Natural killer cell treated with Interleukin-12 subunit alpha and Interleukin-12 subunit beta and Interleukin-15 and Interleukin-18, amount 100 ng/mL, for 72 hours (primary cell): ENCODE measurements around the gene CCL22. TPM values are rescaled to one million over a fixed set of nuclear protein-coding genes. Genes with fewer than 3 reads are reported as not detected.
A peak's percentile ranks its signal among the peaks of the same experiment; 100 is the strongest.

Experiments
- ATAC-seq, 2 donors: fragments of 150-1000 bp; cut with Tn5 transposase in 1 of 2; sonication (Bioruptor Pico), chemical (Tn5 transposase) in 1 of 2; 2 replicates each; pipeline ENCODE4 v1.10.0; 2021
- DNase-seq: peaks from one replicate; pipeline ENCODE4 v3.0.0; 2022; ENCODE audit warnings: low spot score
- H3K27ac Mint-ChIP-seq, 2 donors: 1 replicate in 1 of 2; 2 replicates in 1 of 2; pipeline ENCODE4 v1.8.0; 2022; ENCODE audit warnings: mixed read lengths in 2 of 2, mild to moderate bottlenecking in 1 of 2, moderate library complexity in 1 of 2
- H3K27me3 Mint-ChIP-seq, 2 donors: 1 replicate in 1 of 2; 2 replicates in 1 of 2; pipeline ENCODE4 v1.8.0; 2022; ENCODE audit warnings: mixed read lengths in 2 of 2
- H3K36me3 Mint-ChIP-seq: one replicate; pipeline ENCODE4 v1.8.0; 2022; ENCODE audit warnings: mixed read lengths
- H3K4me1 Mint-ChIP-seq, 2 donors: 1 replicate in 1 of 2; 2 replicates in 1 of 2; pipeline ENCODE4 v1.8.0; 2022; ENCODE audit warnings: low read depth in 2 of 2, mixed read lengths in 2 of 2, mild to moderate bottlenecking in 1 of 2
- H3K4me3 Mint-ChIP-seq: one replicate; pipeline ENCODE4 v1.8.0; 2022; ENCODE audit warnings: mixed read lengths
- H3K9me3 Mint-ChIP-seq: 2 replicates; pipeline ENCODE4 v1.8.0; 2022; ENCODE audit warnings: mixed read lengths
- total RNA-seq, 2 donors: library from RNA; stranded (reverse); gene quantifications; one replicate each; pipeline ENCODE4 v1.2.3, GENCODE V29; 2022

Gene CCL22, protein sequence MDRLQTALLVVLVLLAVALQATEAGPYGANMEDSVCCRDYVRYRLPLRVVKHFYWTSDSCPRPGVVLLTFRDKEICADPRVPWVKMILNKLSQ
- 10 to 100 TPM in 1 of 2 donors, not detected in 1; 12.9 TPM for total RNA-seq

DNA sequence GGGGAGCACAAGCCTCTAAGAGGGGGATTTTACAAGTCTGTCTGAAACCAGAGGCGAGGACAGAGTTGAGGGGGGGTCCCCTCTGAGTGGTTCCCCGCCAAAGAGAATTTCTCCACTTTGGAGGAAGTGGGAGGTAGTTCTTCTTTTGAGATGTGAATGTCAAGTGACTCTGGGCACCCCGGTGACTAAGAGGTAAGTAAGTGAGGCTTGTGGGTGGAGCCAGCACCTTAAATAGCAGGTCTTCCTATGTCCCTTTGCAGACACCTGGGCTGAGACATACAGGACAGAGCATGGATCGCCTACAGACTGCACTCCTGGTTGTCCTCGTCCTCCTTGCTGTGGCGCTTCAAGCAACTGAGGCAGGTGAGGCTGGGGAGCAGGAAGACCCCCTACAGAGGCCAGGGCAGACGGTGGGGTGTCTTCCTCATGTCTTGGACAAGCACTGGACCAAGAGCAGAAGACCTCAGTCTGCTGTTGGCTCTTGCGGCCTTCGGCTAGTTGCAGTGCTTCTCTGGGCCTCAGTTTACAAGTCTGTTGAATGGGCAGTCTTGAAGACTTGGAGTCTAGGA lies at the start of gene CCL22:
Gene CCL22 (plus strand): TSS at position 257 of the 569 bp plus-strand sequence. CDS start 34 bp downstream, at position 291.
- Mint-ChIP-seq H3K27me3 (peaks cover 0 to 4% of the 10 kb centered on the region in 2 donors), H3K9me3 (no peaks in the 10 kb centered on the region), H3K27ac (no peak within 1 kb of the TSS), H3K36me3 (no peaks in the 10 kb centered on the region), H3K4me3 (no peak within 1 kb of the TSS), H3K4me1 (no peaks in the 10 kb centered on the region)
- ATAC-seq (no peak), DNase-seq (no peak)

DNA sequence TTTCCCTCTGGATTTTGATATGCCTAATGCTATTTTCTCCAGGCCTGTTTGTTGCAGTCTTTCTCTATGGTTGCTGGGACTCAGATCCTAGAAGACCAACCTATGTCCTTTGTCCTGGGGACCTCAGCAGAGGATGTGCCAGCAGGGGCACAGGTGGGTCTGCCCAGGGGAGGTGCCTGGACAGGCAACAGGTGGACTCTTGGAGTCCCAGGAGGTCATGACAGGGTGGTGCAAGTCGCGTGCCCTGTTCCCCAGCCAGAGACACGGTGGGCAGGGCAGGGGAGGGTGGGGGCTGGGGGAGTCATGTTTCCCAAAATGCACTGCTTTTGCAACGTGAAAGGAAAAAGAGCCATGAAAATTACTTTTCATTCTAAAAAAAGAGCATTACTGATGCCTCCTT lies 47.8 kb upstream of the CCL22 start:
- Mint-ChIP-seq H3K9me3 (no peaks in the 10 kb centered on the region), H3K36me3 (no peaks in the 10 kb centered on the region)

DNA sequence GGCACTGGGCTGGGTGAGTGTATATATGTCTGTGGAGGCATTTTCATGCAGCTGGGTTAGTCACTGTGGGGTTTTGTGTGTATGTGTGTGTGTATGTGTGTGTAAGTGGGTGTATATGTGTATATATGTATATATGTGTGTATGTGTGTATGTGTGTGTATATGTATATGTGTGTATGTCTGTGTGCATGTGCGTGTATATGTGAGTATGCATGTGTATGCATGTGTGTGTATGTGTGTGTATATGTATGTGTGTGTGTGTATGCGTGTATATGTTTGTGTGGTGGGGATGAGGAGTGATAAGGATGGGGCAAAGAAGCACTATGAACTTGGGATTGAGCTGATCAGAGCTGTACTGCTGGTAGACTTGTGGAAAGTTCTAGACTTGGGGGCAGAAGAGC lies 45.1 kb upstream of the CCL22 start:
- no peak for ATAC-seq
- Mint-ChIP-seq H3K27me3 (peaks cover 0 to 7% of the 10 kb centered on the region in 2 donors), H3K4me1 (peaks cover 5 to 11% of the 10 kb centered on the region in 2 donors), H3K36me3 (no peaks in the 10 kb centered on the region), H3K9me3 (no peaks in the 10 kb centered on the region), H3K4me3 (no peak overlapping the region), H3K27ac (no peak overlapping the region)
- no peak for DNase-seq

More for the DNA sequence above, 47.8 kb upstream of the CCL22 start:
- H3K4me1 Mint-ChIP-seq: peaks cover 3 to 11% of the 10 kb centered on the region in 2 donors
- ATAC-seq (no peak), DNase-seq (no peak)
- no peak overlapping the region for H3K27ac Mint-ChIP-seq
- H3K27me3 Mint-ChIP-seq: peaks cover 0 to 12% of the 10 kb centered on the region in 2 donors
- H3K4me3 Mint-ChIP-seq: no peak overlapping the region

DNA sequence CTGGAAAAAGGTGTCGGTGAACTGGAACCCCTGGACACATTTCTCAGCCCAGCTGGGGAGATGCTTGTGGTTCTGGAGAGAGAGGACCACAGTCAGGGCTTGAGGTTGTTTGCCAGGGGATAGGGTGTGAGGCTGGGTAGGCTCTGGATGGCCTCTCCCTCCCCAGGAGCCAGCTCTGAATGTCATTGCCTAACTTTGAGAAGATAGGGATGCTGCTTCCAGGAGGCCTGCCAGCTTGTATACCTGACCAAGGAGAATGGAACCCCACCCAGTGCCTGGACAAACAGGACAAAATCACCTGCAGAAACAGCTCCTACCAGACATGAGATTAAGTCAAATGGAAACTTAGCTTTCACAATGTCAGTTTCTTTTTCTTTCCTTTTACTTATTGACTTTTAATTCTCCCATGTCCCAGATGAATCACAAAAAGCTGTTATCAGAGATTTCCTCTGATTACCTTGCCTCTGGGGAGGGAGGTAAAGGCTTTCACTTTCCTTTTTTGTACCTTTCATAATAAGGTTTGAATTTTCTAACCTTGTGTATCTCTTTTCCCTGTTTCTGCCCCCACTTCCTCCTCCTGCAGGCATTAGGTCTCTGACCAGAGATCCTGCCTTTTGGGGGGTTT lies 44.3 kb upstream of the CCL22 start:
- H3K27ac Mint-ChIP-seq: peak overlapping the region in 1 of 2 donors; percentile 65

DNA sequence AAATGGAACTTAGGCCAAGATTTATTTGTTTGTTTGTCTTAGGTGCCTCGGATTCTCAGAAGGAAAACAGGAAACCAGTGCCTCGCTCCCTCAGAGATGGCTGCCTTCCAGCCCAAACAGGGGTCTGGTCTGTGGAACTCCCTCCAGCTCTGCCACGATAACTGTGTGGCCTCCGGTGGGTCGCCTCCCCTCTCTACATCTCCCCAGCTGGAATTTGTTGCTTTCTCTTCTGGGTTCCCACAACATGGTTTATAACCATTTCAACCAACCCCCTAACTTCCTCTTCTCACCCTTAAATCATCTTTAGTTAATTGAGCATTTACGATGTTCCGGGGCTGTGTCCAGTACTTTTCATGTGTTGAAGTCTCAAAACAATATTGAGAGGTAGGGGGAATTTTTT lies 43.2 kb upstream of the CCL22 start:
- Mint-ChIP-seq H3K36me3 (no peaks in the 10 kb centered on the region), H3K4me3 (no peak overlapping the region), H3K27ac (no peak overlapping the region), H3K27me3 (peaks cover 0 to 7% of the 10 kb centered on the region in 2 donors), H3K9me3 (no peaks in the 10 kb centered on the region), H3K4me1 (peaks cover 5 to 6% of the 10 kb centered on the region in 2 donors)
- DNase-seq: no peak
- no peak for ATAC-seq

More for the DNA sequence above, 44.3 kb upstream of the CCL22 start:
- no peak overlapping the region for H3K4me3 Mint-ChIP-seq
- peaks cover 5 to 9% of the 10 kb centered on the region in 2 donors for H3K4me1 Mint-ChIP-seq
- H3K27me3 Mint-ChIP-seq: peaks cover 0 to 7% of the 10 kb centered on the region in 2 donors
- DNase-seq (no peak), ATAC-seq (no peak)
- no peaks in the 10 kb centered on the region for H3K36me3 Mint-ChIP-seq
- H3K9me3 Mint-ChIP-seq: no peaks in the 10 kb centered on the region

DNA sequence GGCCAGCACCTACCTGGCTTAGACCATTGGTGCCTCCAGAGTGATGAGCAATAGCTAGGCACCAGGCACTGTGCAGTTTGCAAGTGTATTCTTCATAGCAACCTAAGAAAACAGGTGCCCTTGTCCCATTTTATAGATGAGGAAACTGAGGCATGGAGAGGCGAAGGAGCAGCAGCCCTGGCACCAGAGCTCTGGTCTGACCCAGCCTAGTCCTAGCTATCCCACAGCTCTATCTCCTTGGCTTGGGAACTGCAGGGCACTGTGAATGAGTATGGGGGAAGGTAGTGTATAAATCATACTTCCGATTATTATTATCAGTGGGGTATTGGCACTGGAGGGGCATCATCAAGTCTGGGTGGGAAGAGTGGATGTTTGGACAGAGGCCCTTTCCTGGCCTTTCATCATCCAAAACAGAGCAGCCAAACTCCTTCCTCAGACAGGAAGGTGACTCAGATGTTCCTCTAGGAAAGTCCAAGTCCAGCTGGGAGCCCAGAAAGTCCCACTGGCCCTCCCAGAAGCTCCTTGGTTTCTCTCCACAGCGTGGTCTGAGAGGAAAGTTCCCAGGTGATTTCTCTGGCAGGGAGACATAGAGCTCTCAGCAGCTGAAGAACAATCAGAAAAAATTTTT lies 42.1 kb upstream of the CCL22 start:
- ATAC-seq: no peak
- Mint-ChIP-seq H3K4me3 (no peak overlapping the region), H3K36me3 (no peaks in the 10 kb centered on the region), H3K27ac (no peak overlapping the region), H3K27me3 (peaks cover 0 to 9% of the 10 kb centered on the region in 2 donors), H3K9me3 (no peaks in the 10 kb centered on the region), H3K4me1 (peaks cover 5 to 6% of the 10 kb centered on the region in 2 donors)
- DNase-seq: no peak

DNA sequence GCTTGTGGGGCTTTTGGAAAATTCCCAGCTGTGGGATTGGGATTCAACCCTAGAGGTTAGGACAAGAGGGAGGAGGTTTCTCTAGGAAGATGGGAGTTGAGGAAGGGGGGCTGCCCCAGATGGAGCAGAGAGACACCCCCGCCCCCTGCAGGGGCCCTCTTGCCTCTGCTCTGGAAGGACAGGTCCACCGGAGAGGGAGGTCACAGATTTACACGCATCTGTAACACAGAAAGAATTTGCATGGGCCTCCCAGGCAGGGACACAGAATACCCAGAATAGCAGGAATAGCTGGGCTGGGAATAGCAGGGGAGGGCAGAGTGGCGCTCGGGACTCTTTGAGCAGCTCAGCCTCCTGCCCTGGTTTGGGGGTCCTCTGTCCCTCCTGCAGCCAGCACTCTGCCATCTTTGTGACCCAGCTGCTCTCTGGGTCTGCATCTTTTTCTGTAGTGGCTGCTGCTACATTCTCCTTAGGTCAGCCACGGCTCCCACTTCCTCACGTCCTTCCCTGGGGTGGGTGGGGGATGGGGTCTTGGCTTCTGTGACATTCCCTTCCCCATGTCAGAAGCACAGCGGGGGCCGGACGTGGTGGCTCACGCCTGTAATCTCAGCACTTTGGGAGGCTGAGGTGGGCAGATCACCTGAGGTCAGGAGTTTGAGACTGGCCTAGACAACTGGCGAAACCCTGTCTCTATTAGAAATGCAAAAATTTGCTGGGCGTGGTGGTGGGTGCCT lies 40.2 kb upstream of the CCL22 start:
- Mint-ChIP-seq H3K27me3 (peaks cover 0 to 2% of the 10 kb centered on the region in 2 donors), H3K4me3 (no peak overlapping the region), H3K9me3 (no peaks in the 10 kb centered on the region), H3K36me3 (no peaks in the 10 kb centered on the region), H3K27ac (no peak overlapping the region), H3K4me1 (peaks cover 2 to 6% of the 10 kb centered on the region in 2 donors)
- ATAC-seq: no peak
- DNase-seq: no peak

DNA sequence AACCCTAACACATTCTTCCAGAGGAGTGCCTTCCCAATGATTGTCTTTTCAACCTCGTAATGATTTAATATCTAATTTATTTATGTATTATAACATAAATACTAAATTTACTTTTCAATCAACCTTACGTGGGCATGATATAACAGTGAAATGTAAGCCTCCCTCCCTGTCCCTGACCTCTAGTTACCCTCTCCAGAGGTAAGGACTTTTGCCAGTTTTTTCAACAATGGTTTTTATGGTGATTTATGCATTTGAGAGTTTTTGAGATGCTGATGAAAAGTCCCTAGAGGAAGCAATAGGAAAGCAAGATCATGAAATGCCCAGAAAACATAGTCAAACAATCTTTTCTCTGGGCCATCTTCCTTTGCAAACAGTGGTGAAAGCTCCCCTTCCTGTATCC lies 38.9 kb upstream of the CCL22 start:
- Mint-ChIP-seq H3K27ac (no peak overlapping the region), H3K27me3 (peaks cover 0 to 2% of the 10 kb centered on the region in 2 donors), H3K4me1 (peaks cover 1 to 2% of the 10 kb centered on the region in 2 donors), H3K36me3 (no peaks in the 10 kb centered on the region), H3K4me3 (no peak overlapping the region), H3K9me3 (no peaks in the 10 kb centered on the region)
- ATAC-seq: no peak
- DNase-seq: no peak

DNA sequence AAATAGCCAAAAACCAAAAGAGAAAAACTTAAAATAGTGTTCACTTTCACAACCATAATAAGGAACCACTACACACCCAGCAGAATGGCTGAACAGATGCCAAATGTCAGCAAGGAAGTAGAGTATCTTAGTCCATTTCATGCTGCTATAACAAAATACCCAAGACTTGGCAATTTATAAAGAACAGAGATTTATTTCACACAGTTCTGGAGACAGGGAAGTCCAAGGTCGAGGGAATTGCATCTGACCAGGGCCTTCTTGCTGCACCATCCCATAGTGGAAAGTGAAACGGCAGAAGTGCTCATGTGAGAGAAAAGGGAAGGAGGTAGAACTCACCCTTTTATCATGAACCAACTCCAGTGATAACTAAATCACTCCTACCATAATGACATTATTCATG lies 33.8 kb upstream of the CCL22 start:
- Mint-ChIP-seq H3K4me3 (no peak overlapping the region), H3K27ac (no peak overlapping the region), H3K9me3 (no peaks in the 10 kb centered on the region), H3K27me3 (peaks cover 3 to 8% of the 10 kb centered on the region in 2 donors), H3K4me1 (no peaks in the 10 kb centered on the region), H3K36me3 (no peaks in the 10 kb centered on the region)
- no peak for DNase-seq
- ATAC-seq: no peak

DNA sequence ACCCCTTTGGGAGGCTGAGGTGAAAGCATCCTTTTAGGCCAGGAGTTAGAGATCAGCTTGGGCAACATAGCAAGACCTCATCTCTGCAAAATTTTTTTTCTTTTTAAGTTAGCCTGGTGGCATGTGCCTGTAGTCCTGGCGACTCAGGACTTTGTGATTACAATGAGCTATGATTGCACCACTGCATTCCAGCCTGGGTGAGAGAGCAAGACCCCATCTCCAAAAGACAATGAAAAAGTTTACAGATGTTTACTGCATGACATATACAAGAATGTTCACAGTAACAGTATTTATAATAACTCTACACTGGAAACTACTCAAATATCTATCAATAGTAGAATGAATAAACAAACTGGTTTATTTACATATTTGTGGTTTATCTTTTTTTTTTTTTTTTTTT lies 33.1 kb upstream of the CCL22 start:
- H3K27ac Mint-ChIP-seq: no peak overlapping the region
- no peaks in the 10 kb centered on the region for H3K36me3 Mint-ChIP-seq
- H3K9me3 Mint-ChIP-seq: no peaks in the 10 kb centered on the region
- no peaks in the 10 kb centered on the region for H3K4me1 Mint-ChIP-seq
- peaks cover 5 to 8% of the 10 kb centered on the region in 2 donors for H3K27me3 Mint-ChIP-seq
- ATAC-seq (no peak), DNase-seq (no peak)
- H3K4me3 Mint-ChIP-seq: no peak overlapping the region

DNA sequence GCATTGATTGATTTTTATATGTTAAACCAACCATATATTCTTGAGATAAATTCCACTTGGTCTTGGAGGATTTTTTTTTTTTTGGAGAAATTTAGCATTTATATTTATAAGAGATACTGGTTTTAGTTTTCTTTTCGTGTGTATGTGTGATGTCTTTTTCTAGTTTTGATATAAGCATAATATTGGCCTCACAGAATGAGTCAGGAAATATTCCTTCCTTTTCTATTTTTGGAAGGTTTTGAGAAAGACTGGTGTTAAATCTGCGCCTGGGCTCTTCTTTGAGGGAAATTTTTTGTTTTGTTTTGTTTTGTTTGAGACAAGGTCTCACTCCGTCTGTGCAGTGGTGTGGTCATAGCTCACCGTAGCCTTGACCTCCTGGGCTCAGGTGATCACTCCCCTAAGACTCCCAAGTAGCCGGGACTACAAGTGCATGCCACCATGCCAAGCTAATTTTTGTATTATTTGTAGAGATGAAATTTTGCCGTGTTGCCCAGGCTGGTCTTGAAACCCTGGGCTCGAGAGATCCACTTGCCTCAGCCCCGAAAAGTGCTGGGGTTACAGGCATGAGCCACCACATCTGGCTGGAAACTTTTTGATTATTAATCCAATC lies 28.8 kb upstream of the CCL22 start:
- no peaks in the 10 kb centered on the region for H3K36me3 Mint-ChIP-seq
- no peaks in the 10 kb centered on the region for H3K4me1 Mint-ChIP-seq

DNA sequence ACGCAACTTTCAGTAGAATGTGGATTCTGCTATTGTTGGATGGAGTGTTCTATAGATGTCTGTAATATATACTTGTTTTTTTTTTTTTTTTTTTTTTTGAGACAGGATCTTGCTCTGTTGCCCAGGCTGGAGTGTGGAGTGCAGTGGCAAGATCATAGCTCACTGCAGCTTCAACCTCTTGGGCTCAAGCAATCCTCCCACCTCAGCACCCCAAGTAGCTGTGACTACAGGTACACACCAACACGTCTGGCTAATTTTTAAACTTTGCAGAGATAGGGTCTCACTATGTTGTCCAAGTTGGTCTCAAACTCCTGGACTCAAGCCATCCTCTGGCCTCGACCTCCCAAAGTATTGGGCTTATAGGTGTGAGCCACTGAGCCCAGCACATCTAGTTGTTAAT lies 27.2 kb upstream of the CCL22 start:
- ATAC-seq: no peak
- DNase-seq: no peak
- Mint-ChIP-seq H3K27me3 (peaks cover 23 to 33% of the 10 kb centered on the region in 2 donors), H3K4me1 (no peaks in the 10 kb centered on the region), H3K27ac (no peak overlapping the region), H3K9me3 (no peaks in the 10 kb centered on the region), H3K4me3 (no peak overlapping the region), H3K36me3 (no peaks in the 10 kb centered on the region)

More for the DNA sequence above, 28.8 kb upstream of the CCL22 start:
- no peaks in the 10 kb centered on the region for H3K9me3 Mint-ChIP-seq
- ATAC-seq (no peak), DNase-seq (no peak)
- no peak overlapping the region for H3K27ac Mint-ChIP-seq
- H3K4me3 Mint-ChIP-seq: no peak overlapping the region
- peaks cover 14 to 24% of the 10 kb centered on the region in 2 donors for H3K27me3 Mint-ChIP-seq

DNA sequence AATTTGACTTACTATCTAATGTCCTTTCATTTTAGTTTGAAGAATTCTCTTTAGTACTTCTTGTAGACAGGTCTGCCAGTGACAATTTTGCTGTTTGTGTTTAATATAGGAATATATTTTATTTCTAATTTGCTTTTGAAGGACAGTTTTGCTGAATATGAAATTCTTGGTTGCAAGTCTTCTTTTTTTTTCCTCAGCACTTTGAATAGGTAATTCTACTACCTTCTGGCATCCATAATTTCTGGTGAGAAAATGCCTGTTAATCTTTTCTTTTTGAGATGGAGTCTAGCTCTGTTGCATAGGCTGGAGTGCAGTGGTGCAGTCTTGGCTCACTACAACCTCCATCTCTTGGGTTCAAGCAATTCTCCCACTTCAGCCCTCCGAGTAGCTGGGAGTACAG lies 25.2 kb upstream of the CCL22 start:
- no peak overlapping the region for H3K27ac Mint-ChIP-seq
- H3K4me1 Mint-ChIP-seq: no peaks in the 10 kb centered on the region
- DNase-seq: no peak
- H3K4me3 Mint-ChIP-seq: no peak overlapping the region
- peaks cover 25 to 35% of the 10 kb centered on the region in 2 donors for H3K27me3 Mint-ChIP-seq
- H3K36me3 Mint-ChIP-seq: no peaks in the 10 kb centered on the region
- no peak for ATAC-seq
- H3K9me3 Mint-ChIP-seq: no peaks in the 10 kb centered on the region
